Panc1 (cell line): ENCODE results near the gene CYP26B1.

Source experiments
- POLR2AphosphoS5 ChIP-seq: IDR thresholded peaks from 2 replicates; pipeline ENCODE4 v1.6.1; 2012; ENCODE audit warnings: mild to moderate bottlenecking, low read depth, low read length, moderate library complexity
- SIN3A ChIP-seq: IDR thresholded peaks from 2 replicates; pipeline ENCODE4 v1.6.1; 2012; ENCODE audit warnings: low read depth, mild to moderate bottlenecking, low read length, moderate library complexity, borderline replicate concordance; ENCODE audit not compliant: insufficient read depth
- TCF7L2 ChIP-seq: IDR thresholded peaks from 2 replicates; pipeline ENCODE4 v1.6.1; 2011; ENCODE audit warnings: mild to moderate bottlenecking, low read depth, low read length, inconsistent platforms
- TF ChIP-seq, protein P1 (sequence below): fragments of 450-650 bp; IDR thresholded peaks from 2 replicates; pipeline ENCODE4 v1.5.1; 2017; ENCODE audit warnings: mild to moderate bottlenecking
- TF ChIP-seq, protein P2 (sequence below), 2 experiments: IDR thresholded peaks; 2 replicates each; pipeline ENCODE4 v1.6.1; 2011 to 2012; ENCODE audit warnings: low read depth in 2 of 2, control low read depth in 1 of 2, low read length in 1 of 2, mild to moderate bottlenecking in 1 of 2, moderate library complexity in 1 of 2; ENCODE audit not compliant: insufficient read depth in 1 of 2

DNA sequence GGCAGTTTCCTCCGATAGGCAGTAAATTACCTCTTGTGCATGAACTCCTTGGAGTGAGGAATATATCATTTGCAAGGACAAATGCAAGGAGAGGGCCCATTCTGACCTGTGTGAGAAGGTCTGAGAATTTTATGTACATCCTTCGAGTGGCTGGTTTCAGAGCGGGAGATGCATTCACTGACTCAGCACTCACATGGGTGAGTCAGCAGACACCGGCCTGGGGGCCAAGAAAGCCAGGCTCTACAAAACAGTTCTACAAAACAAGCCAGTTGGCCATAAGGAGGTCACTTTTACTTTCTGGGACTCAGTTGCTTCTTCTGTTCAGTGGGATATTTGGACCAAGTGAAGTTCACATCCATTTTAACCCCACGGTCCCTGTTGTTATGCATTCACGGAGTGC is 35.3 kb downstream of the CYP26B1 start:
- TF ChIP-seq, protein P1, sequence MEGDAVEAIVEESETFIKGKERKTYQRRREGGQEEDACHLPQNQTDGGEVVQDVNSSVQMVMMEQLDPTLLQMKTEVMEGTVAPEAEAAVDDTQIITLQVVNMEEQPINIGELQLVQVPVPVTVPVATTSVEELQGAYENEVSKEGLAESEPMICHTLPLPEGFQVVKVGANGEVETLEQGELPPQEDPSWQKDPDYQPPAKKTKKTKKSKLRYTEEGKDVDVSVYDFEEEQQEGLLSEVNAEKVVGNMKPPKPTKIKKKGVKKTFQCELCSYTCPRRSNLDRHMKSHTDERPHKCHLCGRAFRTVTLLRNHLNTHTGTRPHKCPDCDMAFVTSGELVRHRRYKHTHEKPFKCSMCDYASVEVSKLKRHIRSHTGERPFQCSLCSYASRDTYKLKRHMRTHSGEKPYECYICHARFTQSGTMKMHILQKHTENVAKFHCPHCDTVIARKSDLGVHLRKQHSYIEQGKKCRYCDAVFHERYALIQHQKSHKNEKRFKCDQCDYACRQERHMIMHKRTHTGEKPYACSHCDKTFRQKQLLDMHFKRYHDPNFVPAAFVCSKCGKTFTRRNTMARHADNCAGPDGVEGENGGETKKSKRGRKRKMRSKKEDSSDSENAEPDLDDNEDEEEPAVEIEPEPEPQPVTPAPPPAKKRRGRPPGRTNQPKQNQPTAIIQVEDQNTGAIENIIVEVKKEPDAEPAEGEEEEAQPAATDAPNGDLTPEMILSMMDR: no peak
- TF ChIP-seq SIN3A (no peak), POLR2AphosphoS5 (no peak), TCF7L2 (no peak)
- TF ChIP-seq, protein P2, sequence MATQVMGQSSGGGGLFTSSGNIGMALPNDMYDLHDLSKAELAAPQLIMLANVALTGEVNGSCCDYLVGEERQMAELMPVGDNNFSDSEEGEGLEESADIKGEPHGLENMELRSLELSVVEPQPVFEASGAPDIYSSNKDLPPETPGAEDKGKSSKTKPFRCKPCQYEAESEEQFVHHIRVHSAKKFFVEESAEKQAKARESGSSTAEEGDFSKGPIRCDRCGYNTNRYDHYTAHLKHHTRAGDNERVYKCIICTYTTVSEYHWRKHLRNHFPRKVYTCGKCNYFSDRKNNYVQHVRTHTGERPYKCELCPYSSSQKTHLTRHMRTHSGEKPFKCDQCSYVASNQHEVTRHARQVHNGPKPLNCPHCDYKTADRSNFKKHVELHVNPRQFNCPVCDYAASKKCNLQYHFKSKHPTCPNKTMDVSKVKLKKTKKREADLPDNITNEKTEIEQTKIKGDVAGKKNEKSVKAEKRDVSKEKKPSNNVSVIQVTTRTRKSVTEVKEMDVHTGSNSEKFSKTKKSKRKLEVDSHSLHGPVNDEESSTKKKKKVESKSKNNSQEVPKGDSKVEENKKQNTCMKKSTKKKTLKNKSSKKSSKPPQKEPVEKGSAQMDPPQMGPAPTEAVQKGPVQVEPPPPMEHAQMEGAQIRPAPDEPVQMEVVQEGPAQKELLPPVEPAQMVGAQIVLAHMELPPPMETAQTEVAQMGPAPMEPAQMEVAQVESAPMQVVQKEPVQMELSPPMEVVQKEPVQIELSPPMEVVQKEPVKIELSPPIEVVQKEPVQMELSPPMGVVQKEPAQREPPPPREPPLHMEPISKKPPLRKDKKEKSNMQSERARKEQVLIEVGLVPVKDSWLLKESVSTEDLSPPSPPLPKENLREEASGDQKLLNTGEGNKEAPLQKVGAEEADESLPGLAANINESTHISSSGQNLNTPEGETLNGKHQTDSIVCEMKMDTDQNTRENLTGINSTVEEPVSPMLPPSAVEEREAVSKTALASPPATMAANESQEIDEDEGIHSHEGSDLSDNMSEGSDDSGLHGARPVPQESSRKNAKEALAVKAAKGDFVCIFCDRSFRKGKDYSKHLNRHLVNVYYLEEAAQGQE (IDR thresholded peaks at IDR 0.05; ENCODE audit: insufficient read depth in 1 of 2, low read depth in 2 of 2, low read length in 1 of 2): no peak
